HEK293T (cell line): ENCODE data around the gene ZSWIM7.

Source experiments
- ELF4 ChIP-seq: fragments of 450-650 bp; IDR thresholded peaks from 2 replicates; pipeline ENCODE4 v1.6.1; 2017; ENCODE audit warnings: antibody characterized with exemption
- HDGF ChIP-seq: fragments of 450-650 bp; IDR thresholded peaks from 2 replicates; pipeline ENCODE4 v1.6.1; 2017; ENCODE audit warnings: antibody characterized with exemption, borderline replicate concordance
- SP1 ChIP-seq: fragments of 450-650 bp; IDR thresholded peaks from 2 replicates; pipeline ENCODE4 v1.6.1; 2017
- SUZ12 ChIP-seq: fragments of 450-650 bp; IDR thresholded peaks from 2 replicates; pipeline ENCODE4 v1.6.1; 2016; ENCODE audit warnings: mild to moderate bottlenecking

- TF ChIP-seq SUZ12 (no peak), HDGF (no peak), ELF4 (no peak), SP1 (no peak)
Measured at GRCh38 chr17:15977894-15978293, 21.6 kb downstream of the ZSWIM7 start.
